Transverse colon (tissue), 4 donors: Measurements from ENCODE around the gene RHNO1. TPM values are rescaled to one million over a fixed set of nuclear protein-coding genes. Genes with fewer than 3 reads are reported as not detected.

Source experiments
- DNase-seq: peaks from one replicate; pipeline ENCODE4 v3.0.0-alpha.2; 2019
- H3K27ac ChIP-seq, 4 donors: fragments of 200-600 bp; sonication (generic); 2 replicates each; pipeline ENCODE4 v1.5.1; 2016 to 2018; ENCODE audit warnings: inconsistent platforms in 4 of 4
- H3K27me3 ChIP-seq: fragments of 200-600 bp; sonication (generic); 2 replicates; pipeline ENCODE4 v1.5.1; 2017; ENCODE audit warnings: inconsistent platforms
- H3K36me3 ChIP-seq, 4 donors: fragments of 200-600 bp; sonication (generic); 2 replicates each; pipeline ENCODE4 v1.5.1; 2017 to 2019; ENCODE audit warnings: inconsistent platforms in 4 of 4
- H3K4me1 ChIP-seq, 4 donors: fragments of 200-600 bp; sonication (generic); 2 replicates each; pipeline ENCODE4 v1.5.1; 2017 to 2020; ENCODE audit warnings: inconsistent platforms in 4 of 4
- H3K4me3 ChIP-seq, 4 donors: fragments of 200-600 bp; sonication (generic); 1 replicate in 1 of 4; 2 replicates in 3 of 4; pipeline versions ENCODE4 v1.5.1 to v1.6.1; 2017 to 2019; ENCODE audit warnings: inconsistent platforms in 4 of 4
- H3K9me3 ChIP-seq, 2 donors: fragments of 200-600 bp; sonication (generic); 2 replicates each; pipeline ENCODE4 v1.5.1; 2017 to 2019; ENCODE audit warnings: inconsistent platforms in 2 of 2
- EP300 ChIP-seq: sonication (generic); formaldehyde crosslinking; IDR thresholded peaks from one replicate; pipeline ENCODE4 v1.6.1; 2017; ENCODE audit warnings: antibody characterized with exemption, low read depth
- POLR2A ChIP-seq: fragments of 450-650 bp; IDR thresholded peaks from one replicate; pipeline ENCODE4 v1.6.1; 2016; ENCODE audit warnings: antibody characterized with exemption, mild to moderate bottlenecking, moderate library complexity
- POLR2AphosphoS5 ChIP-seq, 3 donors: sonication (generic); formaldehyde crosslinking; IDR thresholded peaks; one replicate each; pipeline ENCODE4 v1.6.1; 2016; ENCODE audit warnings: antibody characterized with exemption in 3 of 3
- WGBS, 2 donors: methylation state at CpG; one replicate each; pipeline ENCODE4 v1.1.5; 2018; ENCODE audit warnings: low coverage in 1 of 2; 5-methylcytosine and 5-hydroxymethylcytosine counted together
- in situ Hi-C, 4 donors: fragments of 200-750 bp; cut with MboI; loops; one replicate each; pipeline versions ENCODE4 v1.15.0 to v1.15.1; 2017; ENCODE audit warnings: low sequenced_read_pairs in 3 of 4, low pct_ligation_motif_present in 1 of 4, low pct_unique_long_range_greater_than_20kb in 1 of 4
- intact Hi-C: fragments of 100-400 bp; cut with DNase I; formaldehyde crosslinking; loops from one replicate; pipeline ENCODE4 v1.15.1; 2023; ENCODE audit warnings: low total_unique reads
- total RNA-seq, 4 donors: library from RNA; depleted of rRNA; stranded (reverse); fragments of >200 nt; gene quantifications; one replicate each; pipeline ENCODE4 v1.1.0, GENCODE V29; 2016
- TF ChIP-seq, protein P1 (sequence below), 5 experiments: fragments of 200-600 bp in 3 of 5; fragments of 450-650 bp in 2 of 5; sonication (generic) in 3 of 5; IDR thresholded peaks; 1 replicate in 2 of 5; 2 replicates in 3 of 5; pipeline ENCODE4 v1.5.1; 2016 to 2017; ENCODE audit warnings: antibody characterized with exemption in 5 of 5, inconsistent platforms in 3 of 5, mild to moderate bottlenecking in 2 of 5, moderate library complexity in 1 of 5

RHNO1 gene
- total RNA-seq, 4 donors from 2014 or later = 5.4 to 16.8 (median 8.6) TPM

DNA sequence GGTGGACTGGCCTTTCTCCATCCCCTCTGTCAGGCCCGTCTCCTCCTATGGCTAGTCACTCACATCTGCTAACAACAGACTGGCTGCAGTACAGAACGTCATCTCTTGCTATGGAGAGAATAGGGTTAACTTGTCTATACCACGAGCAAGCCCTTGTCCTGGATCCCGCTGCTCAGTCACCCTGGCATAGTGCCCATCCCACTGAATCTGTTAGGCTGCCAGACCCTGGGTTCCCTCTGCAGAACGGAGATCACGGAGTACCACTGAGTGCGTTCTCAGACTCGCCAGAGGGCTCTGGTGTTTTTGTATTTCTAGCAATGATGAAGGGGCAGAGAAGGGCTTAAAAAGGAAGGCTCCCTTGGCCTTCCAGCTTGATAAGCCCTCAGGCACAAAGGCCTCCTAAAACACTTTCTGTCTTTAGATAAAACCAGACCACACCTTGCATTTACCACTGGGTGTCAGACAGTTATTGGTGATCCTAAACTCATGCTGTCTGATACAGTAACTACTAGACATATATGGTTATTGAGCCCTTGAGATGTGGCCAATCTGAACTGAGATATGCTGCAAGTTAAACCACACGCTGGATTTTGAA, 35.9 kb upstream of the RHNO1 start:
- in situ Hi-C loops = no loop called here
- TF ChIP-seq POLR2AphosphoS5 (IDR thresholded peaks at IDR 0.05) = no peak
- H3K27ac ChIP-seq = no peak overlapping the region
- 69 to 70% methylated on average over 3 to 9 of the region's 9 CpGs for WGBS, 2 donors
- H3K4me3 ChIP-seq = no peak overlapping the region
- no peaks in the 10 kb centered on the region for H3K36me3 ChIP-seq
- no peak for DNase-seq
- intact Hi-C loops = no loop called here
- H3K4me1 ChIP-seq = no peaks in the 10 kb centered on the region
- no peaks in the 10 kb centered on the region for H3K9me3 ChIP-seq
- H3K27me3 ChIP-seq = no peaks in the 10 kb centered on the region

DNA sequence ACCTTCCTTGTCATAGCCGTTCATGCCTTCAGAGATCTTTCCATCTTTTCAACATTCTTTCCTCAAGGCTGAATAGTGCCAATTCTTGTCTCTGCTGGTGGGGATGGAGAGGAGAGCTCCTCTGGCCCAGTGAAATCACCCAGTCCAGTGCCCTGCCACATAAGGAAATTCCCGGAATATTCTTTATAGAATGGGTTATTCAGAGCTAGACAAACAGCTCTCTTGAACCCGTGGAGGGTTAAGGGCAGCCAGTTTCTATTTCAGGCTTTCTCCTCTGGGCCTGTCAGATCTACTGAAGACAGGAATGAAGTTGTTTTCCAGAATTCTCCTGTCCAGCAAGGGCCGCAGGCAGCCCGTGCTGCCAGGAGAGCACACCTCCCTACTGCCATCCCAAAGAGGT, 34.1 kb upstream of the RHNO1 start:
- no peak for DNase-seq
- H3K4me3 ChIP-seq = no peak overlapping the region
- H3K4me1 ChIP-seq = no peaks in the 10 kb centered on the region
- TF ChIP-seq, protein P1, sequence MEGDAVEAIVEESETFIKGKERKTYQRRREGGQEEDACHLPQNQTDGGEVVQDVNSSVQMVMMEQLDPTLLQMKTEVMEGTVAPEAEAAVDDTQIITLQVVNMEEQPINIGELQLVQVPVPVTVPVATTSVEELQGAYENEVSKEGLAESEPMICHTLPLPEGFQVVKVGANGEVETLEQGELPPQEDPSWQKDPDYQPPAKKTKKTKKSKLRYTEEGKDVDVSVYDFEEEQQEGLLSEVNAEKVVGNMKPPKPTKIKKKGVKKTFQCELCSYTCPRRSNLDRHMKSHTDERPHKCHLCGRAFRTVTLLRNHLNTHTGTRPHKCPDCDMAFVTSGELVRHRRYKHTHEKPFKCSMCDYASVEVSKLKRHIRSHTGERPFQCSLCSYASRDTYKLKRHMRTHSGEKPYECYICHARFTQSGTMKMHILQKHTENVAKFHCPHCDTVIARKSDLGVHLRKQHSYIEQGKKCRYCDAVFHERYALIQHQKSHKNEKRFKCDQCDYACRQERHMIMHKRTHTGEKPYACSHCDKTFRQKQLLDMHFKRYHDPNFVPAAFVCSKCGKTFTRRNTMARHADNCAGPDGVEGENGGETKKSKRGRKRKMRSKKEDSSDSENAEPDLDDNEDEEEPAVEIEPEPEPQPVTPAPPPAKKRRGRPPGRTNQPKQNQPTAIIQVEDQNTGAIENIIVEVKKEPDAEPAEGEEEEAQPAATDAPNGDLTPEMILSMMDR (IDR thresholded peaks at IDR 0.05) = no peak
- TF ChIP-seq POLR2A (no peak), EP300 (no peak), POLR2AphosphoS5 (IDR thresholded peaks at IDR 0.05) (no peak)
- intact Hi-C loops (no loop called here), in situ Hi-C loops (no loop called here)
- no peaks in the 10 kb centered on the region for H3K27me3 ChIP-seq
- peak overlapping the region in 2 of 4 donors; percentile 7 to 30 for H3K27ac ChIP-seq
- H3K9me3 ChIP-seq = no peaks in the 10 kb centered on the region
- 84 to 90% methylated on average over 4 to 5 of the region's 5 CpGs for WGBS, 2 donors
- H3K36me3 ChIP-seq = no peaks in the 10 kb centered on the region

DNA sequence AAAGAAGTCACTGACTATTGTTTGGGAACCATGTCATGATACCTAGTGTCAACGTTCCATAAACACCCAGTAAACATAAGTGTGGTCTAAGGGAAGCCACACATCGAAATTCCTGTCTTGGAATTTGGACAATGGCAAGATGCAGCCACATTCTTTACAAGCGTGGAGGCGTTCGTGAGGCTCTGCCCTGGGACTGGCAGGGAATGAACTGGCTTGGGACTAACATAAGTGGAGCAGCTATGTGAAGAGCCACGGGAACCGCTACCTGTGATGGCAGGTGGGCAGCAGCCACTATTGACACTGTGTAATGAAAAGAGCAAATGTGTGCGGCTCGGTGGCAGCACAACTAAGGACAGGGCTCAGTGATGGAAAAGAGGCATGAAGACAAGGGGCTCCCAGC, 32.2 kb upstream of the RHNO1 start:
- 82 to 89% methylated on average over 6 to 9 of the region's 9 CpGs for WGBS, 2 donors
- intact Hi-C loops = no loop called here
- peaks cover 0 to 5% (median 0%) of the 10 kb centered on the region in 4 donors for H3K4me1 ChIP-seq
- in situ Hi-C loops = no loop called here
- TF ChIP-seq POLR2A (no peak), EP300 (no peak), POLR2AphosphoS5 (IDR thresholded peaks at IDR 0.05) (no peak)
- TF ChIP-seq, protein P1 (IDR thresholded peaks at IDR 0.05) = no peak
- H3K27me3 ChIP-seq = no peaks in the 10 kb centered on the region
- peak overlapping the region in 1 of 4 donors; percentile 30 for H3K27ac ChIP-seq
- DNase-seq = no peak
- no peaks in the 10 kb centered on the region for H3K36me3 ChIP-seq
- H3K9me3 ChIP-seq = no peaks in the 10 kb centered on the region
- no peak overlapping the region for H3K4me3 ChIP-seq

DNA sequence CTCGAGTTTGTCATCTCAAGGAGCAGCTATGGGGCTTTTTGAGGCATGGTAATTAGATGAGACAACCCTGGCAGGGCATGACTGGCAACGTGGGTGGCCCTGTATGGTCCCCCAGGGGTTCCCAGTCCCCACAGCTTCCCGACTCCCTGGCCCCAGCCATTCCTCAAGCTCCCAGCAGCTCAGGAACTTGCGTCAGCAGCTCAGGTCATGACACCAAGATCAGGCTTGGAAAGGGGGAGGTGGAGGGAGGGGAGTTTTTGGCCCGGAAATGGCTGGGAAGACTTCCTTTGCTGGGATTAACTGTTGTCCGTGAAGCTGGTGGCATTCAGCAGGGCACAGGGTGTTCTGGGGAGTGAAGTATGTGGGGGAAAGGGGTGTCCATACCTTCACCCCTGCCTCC, 31.7 kb upstream of the RHNO1 start:
- Histone ChIP-seq H3K4me1 (peaks cover 0 to 10% (median 0%) of the 10 kb centered on the region in 4 donors), H3K36me3 (no peaks in the 10 kb centered on the region), H3K4me3 (no peak overlapping the region), H3K9me3 (no peaks in the 10 kb centered on the region), H3K27me3 (no peaks in the 10 kb centered on the region), H3K27ac (peak overlapping the region in 1 of 4 donors; percentile 30)
- intact Hi-C loops (no loop called here), in situ Hi-C loops (no loop called here)
- WGBS, 2 donors = 56% methylated on average over 6 of the region's 6 CpGs; no CpG with 5 or more reads in 1 of the 2 donors
- no peak for DNase-seq
- TF ChIP-seq POLR2AphosphoS5 (IDR thresholded peaks at IDR 0.05) (no peak), POLR2A (no peak), EP300 (no peak)
- TF ChIP-seq, protein P1 (IDR thresholded peaks at IDR 0.05) = no peak

DNA sequence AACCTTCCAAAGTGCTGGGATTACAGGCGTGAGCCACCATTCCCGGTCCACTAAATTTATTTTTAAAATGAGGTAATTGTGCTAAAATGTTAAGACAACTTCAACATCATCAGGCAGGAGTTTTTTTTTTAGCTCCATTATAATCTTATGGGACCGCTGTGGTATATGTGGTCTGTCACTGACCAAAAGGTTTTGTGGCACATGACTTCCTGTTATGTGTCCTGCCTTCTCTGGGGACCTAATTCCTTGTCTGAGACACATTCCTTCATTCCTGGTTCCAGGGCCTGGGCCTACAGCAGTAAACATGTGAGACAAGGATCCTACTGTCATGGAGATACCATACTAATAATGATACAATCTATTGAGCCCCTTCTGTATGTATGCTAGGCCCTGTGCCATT, 25.1 kb upstream of the RHNO1 start:
- Histone ChIP-seq H3K36me3 (no peaks in the 10 kb centered on the region), H3K4me1 (peaks cover 0 to 33% (median 14%) of the 10 kb centered on the region in 4 donors), H3K9me3 (no peaks in the 10 kb centered on the region), H3K27ac (no peak overlapping the region), H3K27me3 (no peaks in the 10 kb centered on the region), H3K4me3 (no peak overlapping the region)
- TF ChIP-seq, protein P1 (IDR thresholded peaks at IDR 0.05) = no peak
- TF ChIP-seq POLR2A = no peak
- no peak for TF ChIP-seq POLR2AphosphoS5 (IDR thresholded peaks at IDR 0.05)
- no peak for TF ChIP-seq EP300
- in situ Hi-C loops (loop anchor here (25.0 kb wide), 1 partner anchor 185 kb away; no protein-coding TSS in a partner anchor), intact Hi-C loops (loop anchor here (10.0 kb wide), 1 partner anchor 93 kb away; no protein-coding TSS in a partner anchor)
- DNase-seq = no peak
- WGBS, 2 donors = 89 to 93% methylated on average over 2 to 3 of the region's 3 CpGs
